Tibial nerve (tissue), 3 donors: ENCODE results near the gene SYNRG.

Source experiments
- POLR2A ChIP-seq, 2 donors: fragments of 450-650 bp; IDR thresholded peaks; one replicate each; pipeline ENCODE4 v1.6.1; 2017; ENCODE audit warnings: antibody characterized with exemption in 2 of 2, mild to moderate bottlenecking in 2 of 2, moderate library complexity in 2 of 2
- TF ChIP-seq, protein P1 (sequence below), 5 experiments: fragments of 200-600 bp in 3 of 5; fragments of 450-650 bp in 2 of 5; sonication (generic) in 3 of 5; IDR thresholded peaks; one replicate each; pipeline ENCODE4 v1.5.1; 2016 to 2019; ENCODE audit warnings: antibody characterized with exemption in 5 of 5, mild to moderate bottlenecking in 3 of 5, moderate library complexity in 2 of 5

DNA sequence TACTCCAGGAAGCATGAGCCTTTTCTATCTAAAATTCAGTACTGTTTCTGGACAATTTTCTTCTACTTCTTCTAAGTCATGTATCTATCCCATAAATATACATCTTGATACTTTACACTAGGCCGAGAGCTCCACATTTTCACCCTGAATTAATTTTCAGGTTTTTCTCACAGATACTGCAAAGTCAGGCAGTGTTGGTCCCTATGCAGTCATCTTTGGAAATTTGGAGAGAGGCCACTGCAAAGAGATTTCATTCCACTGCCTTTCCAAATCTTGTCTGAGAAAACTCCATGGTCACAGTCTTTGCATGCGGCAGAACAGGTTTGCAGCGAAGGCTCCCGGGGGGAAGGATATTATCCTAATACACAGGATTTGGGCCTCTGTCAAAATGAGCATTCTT, 91.3 kb downstream of the SYNRG start:
- no peak for TF ChIP-seq POLR2A (IDR thresholded peaks at IDR 0.05)
- TF ChIP-seq, protein P1, sequence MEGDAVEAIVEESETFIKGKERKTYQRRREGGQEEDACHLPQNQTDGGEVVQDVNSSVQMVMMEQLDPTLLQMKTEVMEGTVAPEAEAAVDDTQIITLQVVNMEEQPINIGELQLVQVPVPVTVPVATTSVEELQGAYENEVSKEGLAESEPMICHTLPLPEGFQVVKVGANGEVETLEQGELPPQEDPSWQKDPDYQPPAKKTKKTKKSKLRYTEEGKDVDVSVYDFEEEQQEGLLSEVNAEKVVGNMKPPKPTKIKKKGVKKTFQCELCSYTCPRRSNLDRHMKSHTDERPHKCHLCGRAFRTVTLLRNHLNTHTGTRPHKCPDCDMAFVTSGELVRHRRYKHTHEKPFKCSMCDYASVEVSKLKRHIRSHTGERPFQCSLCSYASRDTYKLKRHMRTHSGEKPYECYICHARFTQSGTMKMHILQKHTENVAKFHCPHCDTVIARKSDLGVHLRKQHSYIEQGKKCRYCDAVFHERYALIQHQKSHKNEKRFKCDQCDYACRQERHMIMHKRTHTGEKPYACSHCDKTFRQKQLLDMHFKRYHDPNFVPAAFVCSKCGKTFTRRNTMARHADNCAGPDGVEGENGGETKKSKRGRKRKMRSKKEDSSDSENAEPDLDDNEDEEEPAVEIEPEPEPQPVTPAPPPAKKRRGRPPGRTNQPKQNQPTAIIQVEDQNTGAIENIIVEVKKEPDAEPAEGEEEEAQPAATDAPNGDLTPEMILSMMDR (IDR thresholded peaks at IDR 0.05), result no peak
